ENCODE measurements around the gene GIGYF2. TPM values are rescaled to one million over a fixed set of nuclear protein-coding genes. Genes with fewer than 3 reads are reported as not detected.

Gene GIGYF2
- total RNA-seq, 1 donor: 57.2 TPM

- peak overlapping the region; percentile 79 for H3K4me2 ChIP-seq (ENCODE audit: insufficient read depth, low read length)
- TF ChIP-seq CTCF (IDR thresholded peaks at IDR 0.05; ENCODE audit: extremely low read depth, low read depth, low read length): no peak
- peak overlapping the region; percentile 88 for H3K4me3 ChIP-seq (ENCODE audit: insufficient read depth, low read length)
- no peaks in the 10 kb centered on the region for H3K27me3 ChIP-seq (ENCODE audit: insufficient read depth, low read length)
- peaks cover 69% of the 10 kb centered on the region for H3K79me2 ChIP-seq (ENCODE audit: insufficient read depth, low read length)
- peaks cover 44% of the 10 kb centered on the region for H4K20me1 ChIP-seq (ENCODE audit: insufficient read depth, low read length)
- peak; percentile 51 for DNase-seq (ENCODE audit: insufficient read length, low spot score, missing footprints)
- H3K36me3 ChIP-seq (ENCODE audit: insufficient read depth, low read length): no peaks in the 10 kb centered on the region
- H3K9me3 ChIP-seq (ENCODE audit: low read depth, low read length): no peaks in the 10 kb centered on the region
- H3K27ac ChIP-seq (ENCODE audit: low read depth, low read length): peak overlapping the region; percentile 3
- peaks cover 22% of the 10 kb centered on the region for H3K4me1 ChIP-seq (ENCODE audit: insufficient read depth, low read length)
- H2AFZ ChIP-seq (ENCODE audit: low read length): no peak overlapping the region
Measured at GRCh38 chr2:232699110-232699509, 2.0 kb downstream of the GIGYF2 start.

GRCh38 chr2:232700154-232700553, 3.0 kb downstream of the GIGYF2 start:
- Histone ChIP-seq H3K4me2 (ENCODE audit: insufficient read depth, low read length) (peak overlapping the region; percentile 10), H3K9me3 (ENCODE audit: low read depth, low read length) (no peaks in the 10 kb centered on the region), H3K27ac (ENCODE audit: low read depth, low read length) (no peak overlapping the region), H3K4me3 (ENCODE audit: insufficient read depth, low read length) (no peak overlapping the region), H3K79me2 (ENCODE audit: insufficient read depth, low read length) (peaks cover 78% of the 10 kb centered on the region), H4K20me1 (ENCODE audit: insufficient read depth, low read length) (peaks cover 45% of the 10 kb centered on the region), H3K27me3 (ENCODE audit: insufficient read depth, low read length) (no peaks in the 10 kb centered on the region), H3K4me1 (ENCODE audit: insufficient read depth, low read length) (peaks cover 22% of the 10 kb centered on the region), H2AFZ (ENCODE audit: low read length) (no peak overlapping the region), H3K36me3 (ENCODE audit: insufficient read depth, low read length) (no peaks in the 10 kb centered on the region)
- DNase-seq (ENCODE audit: insufficient read length, low spot score, missing footprints): no peak
- TF ChIP-seq CTCF (IDR thresholded peaks at IDR 0.05; ENCODE audit: extremely low read depth, low read depth, low read length): no peak

GRCh38 chr2:232707076-232707475, 9.9 kb downstream of the GIGYF2 start:
- H3K4me2 ChIP-seq (ENCODE audit: insufficient read depth, low read length): no peak overlapping the region
- H3K4me3 ChIP-seq (ENCODE audit: insufficient read depth, low read length): no peak overlapping the region
- no peak for DNase-seq (ENCODE audit: insufficient read length, low spot score, missing footprints)
- H3K36me3 ChIP-seq (ENCODE audit: insufficient read depth, low read length): peaks cover 23% of the 10 kb centered on the region
- no peaks in the 10 kb centered on the region for H3K4me1 ChIP-seq (ENCODE audit: insufficient read depth, low read length)
- no peak for TF ChIP-seq CTCF (IDR thresholded peaks at IDR 0.05; ENCODE audit: extremely low read depth, low read depth, low read length)
- H3K79me2 ChIP-seq (ENCODE audit: insufficient read depth, low read length): peaks cover 89% of the 10 kb centered on the region
- H3K27ac ChIP-seq (ENCODE audit: low read depth, low read length): no peak overlapping the region
- peaks cover 40% of the 10 kb centered on the region for H4K20me1 ChIP-seq (ENCODE audit: insufficient read depth, low read length)
- no peaks in the 10 kb centered on the region for H3K9me3 ChIP-seq (ENCODE audit: low read depth, low read length)
- H2AFZ ChIP-seq (ENCODE audit: low read length): no peak overlapping the region
- no peaks in the 10 kb centered on the region for H3K27me3 ChIP-seq (ENCODE audit: insufficient read depth, low read length)

GRCh38 chr2:232713505-232713904, 16.4 kb downstream of the GIGYF2 start:
- H3K4me1 ChIP-seq (ENCODE audit: insufficient read depth, low read length): no peaks in the 10 kb centered on the region
- DNase-seq (ENCODE audit: insufficient read length, low spot score, missing footprints): no peak
- H3K4me3 ChIP-seq (ENCODE audit: insufficient read depth, low read length): no peak overlapping the region
- H3K36me3 ChIP-seq (ENCODE audit: insufficient read depth, low read length): peaks cover 6% of the 10 kb centered on the region
- H3K79me2 ChIP-seq (ENCODE audit: insufficient read depth, low read length): peaks cover 93% of the 10 kb centered on the region
- no peak overlapping the region for H3K4me2 ChIP-seq (ENCODE audit: insufficient read depth, low read length)
- H3K27me3 ChIP-seq (ENCODE audit: insufficient read depth, low read length): no peaks in the 10 kb centered on the region
- H3K27ac ChIP-seq (ENCODE audit: low read depth, low read length): no peak overlapping the region
- TF ChIP-seq CTCF (IDR thresholded peaks at IDR 0.05; ENCODE audit: extremely low read depth, low read depth, low read length): no peak
- no peaks in the 10 kb centered on the region for H3K9me3 ChIP-seq (ENCODE audit: low read depth, low read length)
- peaks cover 23% of the 10 kb centered on the region for H4K20me1 ChIP-seq (ENCODE audit: insufficient read depth, low read length)
- no peak overlapping the region for H2AFZ ChIP-seq (ENCODE audit: low read length)

All from osteoblast (primary cell).